SU-DHL-6 (cell line): ENCODE results near the gene SELENOF.

Experiments used
- H2AFZ ChIP-seq: fragments of 200-600 bp; sonication (generic); 2 replicates; pipeline ENCODE4 v1.6.1; 2014; ENCODE audit warnings: low read depth, mild to moderate bottlenecking, moderate library complexity, mixed read lengths, antibody characterized with exemption, low read length; ENCODE audit not compliant: severe bottlenecking
- H3F3A ChIP-seq: fragments of 200-600 bp; shearing (Covaris generic); 2 replicates; pipeline ENCODE4 v1.6.0; 2016; ENCODE audit warnings: antibody characterized with exemption, mild to moderate bottlenecking; ENCODE audit not compliant: insufficient read depth
- H3K27ac ChIP-seq: fragments of 200-600 bp; sonication (generic); 2 replicates; pipeline ENCODE4 v1.5.1; 2016; ENCODE audit warnings: low read depth, mild to moderate bottlenecking, low read length, moderate library complexity, mixed read lengths
- H3K27me3 ChIP-seq: fragments of 200-600 bp; sonication (generic), shearing (Covaris generic); 2 replicates; pipeline ENCODE4 v1.6.0; 2014; ENCODE audit warnings: mild to moderate bottlenecking, low read length
- H3K36me3 ChIP-seq: fragments of 200-600 bp; sonication (generic); 2 replicates; pipeline ENCODE4 v1.6.1; 2014; ENCODE audit warnings: mild to moderate bottlenecking, low read length, mixed read lengths
- H3K4me2 ChIP-seq: fragments of 300-600, 200-600 bp; shearing (Covaris generic), sonication (generic); 2 replicates; pipeline ENCODE4 v1.6.0; 2014; ENCODE audit warnings: low read length, low read depth, mild to moderate bottlenecking; ENCODE audit not compliant: poor library complexity, severe bottlenecking
- H3K4me3 ChIP-seq: fragments of 200-600 bp; sonication (generic); 2 replicates; pipeline ENCODE4 v1.5.1; 2014; ENCODE audit warnings: antibody characterized with exemption, low read length, mild to moderate bottlenecking, mixed read lengths; ENCODE audit not compliant: insufficient read depth, poor library complexity, severe bottlenecking
- H3K79me2 ChIP-seq: fragments of 200-600 bp; sonication (generic); 2 replicates; pipeline ENCODE4 v1.6.1; 2014; ENCODE audit warnings: mild to moderate bottlenecking, low read length, moderate library complexity; ENCODE audit not compliant: insufficient read depth
- H3K9ac ChIP-seq: fragments of 200-600 bp; sonication (generic); 2 replicates; pipeline ENCODE4 v1.7.0; 2014; ENCODE audit warnings: mild to moderate bottlenecking, low read length
- H3K9me2 ChIP-seq: fragments of 200-600 bp; sonication (generic); replicated peaks from 2 replicates; pipeline ENCODE4 v1.6.1; 2014; ENCODE audit warnings: low read length; ENCODE audit not compliant: insufficient read depth
- H3K9me3 ChIP-seq: fragments of 200-600 bp; sonication (generic); 2 replicates; pipeline ENCODE4 v1.6.1; 2014; ENCODE audit warnings: low read length, mixed read lengths; ENCODE audit not compliant: insufficient read depth
- H4K20me1 ChIP-seq: fragments of 200-600 bp; sonication (generic); 2 replicates; pipeline ENCODE4 v1.6.1; 2014; ENCODE audit warnings: low read depth, mild to moderate bottlenecking, antibody characterized with exemption, low read length, moderate library complexity, mixed read lengths
- EZH2phosphoT487 ChIP-seq: fragments of 200-600 bp; sonication (generic), shearing (Covaris generic); conservative IDR thresholded peaks from 2 replicates; pipeline ENCODE4 v1.6.1; 2018; ENCODE audit warnings: mild to moderate bottlenecking, antibody characterized with exemption, low read length, moderate library complexity, mixed read lengths
- TF ChIP-seq, protein P1 (sequence below): fragments of 200-600 bp; sonication (generic); IDR thresholded peaks from one replicate; pipeline ENCODE4 v1.5.1; 2017; ENCODE audit warnings: antibody characterized with exemption, mild to moderate bottlenecking, low read length, moderate library complexity; ENCODE audit not compliant: insufficient read depth, poor library complexity, severe bottlenecking

Gene SELENOF

DNA sequence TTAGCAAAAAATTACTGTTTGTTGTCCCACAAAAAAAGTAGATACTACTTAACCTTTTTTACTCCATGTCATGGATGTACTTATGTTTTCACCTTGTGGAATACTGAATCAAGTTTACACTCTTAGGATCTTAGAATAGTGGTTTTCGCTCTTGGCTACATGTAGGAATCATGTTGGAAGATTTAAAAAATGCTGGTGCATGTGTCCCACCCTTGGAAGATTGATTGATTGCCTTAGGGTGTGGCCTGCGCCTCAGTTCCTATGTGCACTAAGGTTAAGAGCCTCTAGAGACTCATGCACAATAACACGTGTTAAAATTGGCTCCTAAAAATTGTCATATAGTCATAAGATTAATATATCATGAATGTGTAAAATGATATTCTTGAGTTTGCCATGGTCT lies 25.5 kb upstream of the SELENOF start:
- peaks cover 100% of the 10 kb centered on the region for H3K79me2 ChIP-seq
- no peak overlapping the region for H3K4me3 ChIP-seq
- H3K9ac ChIP-seq: peak overlapping the region; percentile 53; the same call in 1 of the 2 replicates
- H4K20me1 ChIP-seq: peaks cover 6% of the 10 kb centered on the region; the same call in 1 of the 2 replicates
- H3F3A ChIP-seq: peaks cover 16% of the 10 kb centered on the region; the same call in 1 of the 2 replicates
- no peaks in the 10 kb centered on the region for H3K27me3 ChIP-seq
- H3K4me2 ChIP-seq: peak overlapping the region; percentile 91
- no peak overlapping the region for H2AFZ ChIP-seq
- no peak for TF ChIP-seq EZH2phosphoT487
- TF ChIP-seq, protein P1, sequence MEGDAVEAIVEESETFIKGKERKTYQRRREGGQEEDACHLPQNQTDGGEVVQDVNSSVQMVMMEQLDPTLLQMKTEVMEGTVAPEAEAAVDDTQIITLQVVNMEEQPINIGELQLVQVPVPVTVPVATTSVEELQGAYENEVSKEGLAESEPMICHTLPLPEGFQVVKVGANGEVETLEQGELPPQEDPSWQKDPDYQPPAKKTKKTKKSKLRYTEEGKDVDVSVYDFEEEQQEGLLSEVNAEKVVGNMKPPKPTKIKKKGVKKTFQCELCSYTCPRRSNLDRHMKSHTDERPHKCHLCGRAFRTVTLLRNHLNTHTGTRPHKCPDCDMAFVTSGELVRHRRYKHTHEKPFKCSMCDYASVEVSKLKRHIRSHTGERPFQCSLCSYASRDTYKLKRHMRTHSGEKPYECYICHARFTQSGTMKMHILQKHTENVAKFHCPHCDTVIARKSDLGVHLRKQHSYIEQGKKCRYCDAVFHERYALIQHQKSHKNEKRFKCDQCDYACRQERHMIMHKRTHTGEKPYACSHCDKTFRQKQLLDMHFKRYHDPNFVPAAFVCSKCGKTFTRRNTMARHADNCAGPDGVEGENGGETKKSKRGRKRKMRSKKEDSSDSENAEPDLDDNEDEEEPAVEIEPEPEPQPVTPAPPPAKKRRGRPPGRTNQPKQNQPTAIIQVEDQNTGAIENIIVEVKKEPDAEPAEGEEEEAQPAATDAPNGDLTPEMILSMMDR: no peak
- peak overlapping the region; percentile 86 for H3K27ac ChIP-seq
- H3K9me3 ChIP-seq: no peaks in the 10 kb centered on the region
- 0 out of 2 replicates have a peak, but pooled peaks cover 2% of the 10 kb centered on the region for H3K36me3 ChIP-seq
- H3K9me2 ChIP-seq: no peaks in the 10 kb centered on the region

DNA sequence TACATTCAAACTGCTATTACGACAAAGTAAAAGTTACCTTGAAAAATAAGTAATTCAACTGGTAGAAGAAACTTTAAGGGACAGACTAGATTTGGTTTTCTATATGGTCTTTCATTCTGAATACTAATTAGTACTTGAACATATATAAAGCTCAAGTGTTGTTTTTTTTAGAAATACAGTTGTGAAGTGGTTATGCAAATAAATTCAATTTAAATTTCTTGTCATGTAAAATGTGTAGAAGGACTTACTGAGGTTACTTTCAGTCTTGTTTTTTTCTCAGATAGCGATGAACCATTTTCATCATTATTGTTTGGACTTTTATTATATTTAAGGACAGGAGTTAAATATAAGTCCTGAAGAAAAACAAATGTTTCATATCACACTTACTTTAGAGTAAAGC lies 24.9 kb upstream of the SELENOF start:
- no peaks in the 10 kb centered on the region for H3K27me3 ChIP-seq
- H3K4me2 ChIP-seq: peak overlapping the region; percentile 91
- peaks cover 11% of the 10 kb centered on the region; the same call in 1 of the 2 replicates for H3F3A ChIP-seq
- H3K79me2 ChIP-seq: peaks cover 100% of the 10 kb centered on the region
- TF ChIP-seq, protein P1: no peak
- TF ChIP-seq EZH2phosphoT487: no peak
- H3K9me3 ChIP-seq: no peaks in the 10 kb centered on the region
- H3K27ac ChIP-seq: peak overlapping the region; percentile 86
- H3K9ac ChIP-seq: peak overlapping the region; percentile 53
- peaks cover 6% of the 10 kb centered on the region; the same call in 1 of the 2 replicates for H4K20me1 ChIP-seq
- no peak overlapping the region for H2AFZ ChIP-seq
- H3K4me3 ChIP-seq: peak overlapping the region; percentile 34
- H3K36me3 ChIP-seq: 0 out of 2 replicates have a peak, but pooled peaks cover 2% of the 10 kb centered on the region
- H3K9me2 ChIP-seq: no peaks in the 10 kb centered on the region

DNA sequence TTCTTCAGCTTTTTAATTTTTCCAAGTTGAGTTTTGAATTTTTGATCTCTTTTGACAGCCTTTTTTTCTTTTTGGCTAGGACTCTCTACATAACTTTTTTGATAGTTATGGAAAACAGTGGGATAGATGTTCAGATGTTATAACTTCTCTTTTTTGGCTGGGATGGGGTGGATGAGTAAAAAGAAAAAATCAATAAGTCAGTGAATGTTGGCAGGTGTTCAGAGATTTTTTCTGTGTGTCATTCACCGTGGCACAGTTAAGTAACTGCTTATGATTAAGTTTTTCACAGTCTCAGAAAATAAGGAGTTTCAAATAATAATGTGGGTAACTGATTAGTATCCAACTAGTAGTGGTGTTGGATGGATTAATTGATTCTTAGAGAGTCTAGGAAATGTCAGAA lies 24.5 kb upstream of the SELENOF start:
- H3K9ac ChIP-seq: peak overlapping the region; percentile 53
- peaks cover 100% of the 10 kb centered on the region for H3K79me2 ChIP-seq
- peaks cover 6% of the 10 kb centered on the region; the same call in 1 of the 2 replicates for H4K20me1 ChIP-seq
- no peaks in the 10 kb centered on the region for H3K9me2 ChIP-seq
- H3K27me3 ChIP-seq: no peaks in the 10 kb centered on the region
- H3K4me2 ChIP-seq: peak overlapping the region; percentile 91
- peak overlapping the region; percentile 34 for H3K4me3 ChIP-seq
- H3K9me3 ChIP-seq: no peaks in the 10 kb centered on the region
- H2AFZ ChIP-seq: no peak overlapping the region
- H3F3A ChIP-seq: peaks cover 13% of the 10 kb centered on the region
- 0 out of 2 replicates have a peak, but pooled peaks cover 2% of the 10 kb centered on the region for H3K36me3 ChIP-seq
- TF ChIP-seq, protein P1: no peak
- no peak for TF ChIP-seq EZH2phosphoT487
- peak overlapping the region; percentile 86 for H3K27ac ChIP-seq
